WTC11 (cell line): ENCODE measurements around the gene COMMD9.

Experiments used
- CREB1 ChIP-seq: sonication (generic); formaldehyde crosslinking; IDR thresholded peaks from 2 replicates; pipeline ENCODE4 v1.8.0; 2023; ENCODE audit warnings: mild to moderate bottlenecking, missing genetic modification reagents
- GABPB1 ChIP-seq: sonication (generic); formaldehyde crosslinking; IDR thresholded peaks from 2 replicates; pipeline ENCODE4 v1.8.1; 2023; ENCODE audit warnings: mild to moderate bottlenecking, missing genetic modification reagents
- GTF2I ChIP-seq: fragments of 250-450 bp; sonication (Bioruptor Pico); conservative IDR thresholded peaks from 2 replicates; pipeline ENCODE4 v1.4.0; 2021; ENCODE audit warnings: mild to moderate bottlenecking
- ZNF416 ChIP-seq: fragments of 250-450 bp; sonication (Bioruptor Pico); IDR thresholded peaks from 2 replicates; pipeline ENCODE4 v1.9.0; 2021; ENCODE audit warnings: mild to moderate bottlenecking, inconsistent platforms
- TF ChIP-seq, protein P1 (sequence below): fragments of 200-600 bp; IDR thresholded peaks from 2 replicates; pipeline ENCODE4 v1.8.0; 2022; ENCODE audit warnings: antibody characterized with exemption
- TF ChIP-seq, protein P2 (sequence below): sonication (generic); formaldehyde crosslinking; IDR thresholded peaks from 2 replicates; pipeline ENCODE4 v1.8.1; 2022; ENCODE audit warnings: low read depth, mild to moderate bottlenecking, moderate library complexity, missing genetic modification reagents, borderline replicate concordance

DNA sequence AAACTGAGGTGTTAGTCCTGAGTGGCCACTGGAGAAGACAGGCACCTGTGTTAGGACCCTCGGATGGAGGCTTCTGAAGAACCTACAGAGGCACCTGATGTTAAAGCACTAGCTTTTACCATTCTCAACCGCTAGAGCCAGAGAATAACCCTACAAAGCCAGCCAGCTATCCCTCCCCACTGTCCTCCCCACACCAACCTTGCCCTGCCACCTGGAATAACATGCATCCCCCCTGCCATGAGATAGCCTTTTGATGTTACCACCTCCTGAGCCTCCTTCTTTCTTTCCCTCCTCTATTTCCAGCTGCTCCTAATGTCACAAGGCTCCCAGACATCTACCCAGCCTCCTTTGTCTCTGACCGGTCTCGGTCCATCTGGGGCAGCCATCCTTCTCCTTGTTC lies 28.1 kb downstream of the COMMD9 start:
- TF ChIP-seq, protein P1, sequence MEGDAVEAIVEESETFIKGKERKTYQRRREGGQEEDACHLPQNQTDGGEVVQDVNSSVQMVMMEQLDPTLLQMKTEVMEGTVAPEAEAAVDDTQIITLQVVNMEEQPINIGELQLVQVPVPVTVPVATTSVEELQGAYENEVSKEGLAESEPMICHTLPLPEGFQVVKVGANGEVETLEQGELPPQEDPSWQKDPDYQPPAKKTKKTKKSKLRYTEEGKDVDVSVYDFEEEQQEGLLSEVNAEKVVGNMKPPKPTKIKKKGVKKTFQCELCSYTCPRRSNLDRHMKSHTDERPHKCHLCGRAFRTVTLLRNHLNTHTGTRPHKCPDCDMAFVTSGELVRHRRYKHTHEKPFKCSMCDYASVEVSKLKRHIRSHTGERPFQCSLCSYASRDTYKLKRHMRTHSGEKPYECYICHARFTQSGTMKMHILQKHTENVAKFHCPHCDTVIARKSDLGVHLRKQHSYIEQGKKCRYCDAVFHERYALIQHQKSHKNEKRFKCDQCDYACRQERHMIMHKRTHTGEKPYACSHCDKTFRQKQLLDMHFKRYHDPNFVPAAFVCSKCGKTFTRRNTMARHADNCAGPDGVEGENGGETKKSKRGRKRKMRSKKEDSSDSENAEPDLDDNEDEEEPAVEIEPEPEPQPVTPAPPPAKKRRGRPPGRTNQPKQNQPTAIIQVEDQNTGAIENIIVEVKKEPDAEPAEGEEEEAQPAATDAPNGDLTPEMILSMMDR = no peak
- TF ChIP-seq CREB1 (CRISPR knock-in tag) (no peak), GABPB1 (CRISPR knock-in tag) (no peak), GTF2I (no peak), ZNF416 (CRISPR knock-in tag) (no peak)
- TF ChIP-seq, protein P2, sequence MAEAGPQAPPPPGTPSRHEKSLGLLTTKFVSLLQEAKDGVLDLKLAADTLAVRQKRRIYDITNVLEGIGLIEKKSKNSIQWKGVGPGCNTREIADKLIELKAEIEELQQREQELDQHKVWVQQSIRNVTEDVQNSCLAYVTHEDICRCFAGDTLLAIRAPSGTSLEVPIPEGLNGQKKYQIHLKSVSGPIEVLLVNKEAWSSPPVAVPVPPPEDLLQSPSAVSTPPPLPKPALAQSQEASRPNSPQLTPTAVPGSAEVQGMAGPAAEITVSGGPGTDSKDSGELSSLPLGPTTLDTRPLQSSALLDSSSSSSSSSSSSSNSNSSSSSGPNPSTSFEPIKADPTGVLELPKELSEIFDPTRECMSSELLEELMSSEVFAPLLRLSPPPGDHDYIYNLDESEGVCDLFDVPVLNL = no peak
